ENCODE data around the gene CCDC14.
A peak's percentile ranks its signal among the peaks of the same experiment; 100 is the strongest.
"Not testable (repeated sequence)": the region's sequence is repeated elsewhere in the genome, so short reads cannot be mapped to it uniquely, and the experiment has no call there.

Gene CCDC14

DNA sequence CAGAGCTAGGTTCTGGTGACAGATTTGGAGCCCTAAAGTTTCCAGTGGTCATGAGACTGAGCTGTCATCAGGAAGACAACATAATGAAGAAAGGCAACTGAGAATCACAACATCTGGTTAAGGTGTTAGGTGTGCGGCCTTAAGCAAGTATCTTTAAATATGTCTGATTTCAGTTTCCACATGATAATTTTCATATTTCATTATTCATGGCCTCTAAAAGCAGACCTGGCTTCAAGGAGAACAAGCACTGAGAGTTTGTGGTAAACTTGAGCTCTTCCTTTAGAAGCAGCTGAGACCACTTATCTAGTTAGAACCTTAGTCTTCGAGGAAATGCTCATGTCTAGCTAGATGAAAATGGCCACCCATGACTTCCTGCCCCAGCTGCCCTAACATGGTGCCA, 51.2 kb downstream of the CCDC14 start:
- no peak for DNase-seq (ENCODE audit: low spot score)
- no peak for FAIRE-seq

DNA sequence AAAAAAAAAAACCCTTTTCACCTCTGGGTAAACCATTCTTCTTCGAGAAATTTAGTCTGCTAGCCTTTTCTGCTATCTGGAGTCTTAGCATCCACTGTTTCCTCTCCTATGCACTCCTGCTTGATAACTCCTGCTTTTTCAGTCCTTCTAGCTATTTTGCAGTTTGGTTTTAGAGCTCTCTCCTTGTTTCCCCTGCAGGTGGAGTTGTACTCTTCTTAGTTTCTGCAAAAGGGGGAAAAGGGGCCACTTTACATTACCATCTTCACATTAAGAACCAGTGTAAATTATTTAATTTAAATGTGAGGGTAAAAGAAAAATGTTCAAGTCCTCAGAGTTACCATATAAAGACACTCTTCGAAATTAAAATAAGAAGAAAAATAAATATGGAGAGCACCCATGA, 53.3 kb downstream of the CCDC14 start:
- DNase-seq (ENCODE audit: low spot score) (no peak), FAIRE-seq (no peak)

DNA sequence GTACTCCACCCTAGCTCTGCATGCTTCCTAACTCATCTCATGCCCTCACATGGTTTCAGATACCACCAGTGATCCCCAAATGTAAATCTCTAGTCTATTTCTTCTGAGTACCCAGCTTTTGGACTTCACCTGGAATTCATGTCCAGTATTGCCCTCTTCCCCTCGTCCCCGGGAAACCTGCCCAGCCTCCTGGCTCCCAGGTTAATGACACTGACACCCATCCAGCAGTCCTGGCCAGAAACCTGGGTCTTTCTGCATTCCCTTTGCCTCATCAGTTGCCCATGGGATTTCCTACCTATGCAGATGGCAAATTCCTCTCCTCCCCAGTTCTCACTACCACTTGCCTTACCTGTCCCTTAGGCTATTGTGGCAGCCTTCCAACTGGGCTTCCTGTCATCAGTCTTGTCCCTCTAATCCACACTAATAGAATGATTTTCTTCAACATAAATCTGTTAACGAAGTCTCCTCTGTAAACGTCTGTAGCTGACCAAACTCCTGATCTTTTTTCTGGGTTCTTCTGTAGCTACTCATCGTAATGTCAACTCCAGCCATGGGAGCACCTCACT, 61.6 kb downstream of the CCDC14 start:
- FAIRE-seq (no peak), DNase-seq (ENCODE audit: low spot score) (no peak)

DNA sequence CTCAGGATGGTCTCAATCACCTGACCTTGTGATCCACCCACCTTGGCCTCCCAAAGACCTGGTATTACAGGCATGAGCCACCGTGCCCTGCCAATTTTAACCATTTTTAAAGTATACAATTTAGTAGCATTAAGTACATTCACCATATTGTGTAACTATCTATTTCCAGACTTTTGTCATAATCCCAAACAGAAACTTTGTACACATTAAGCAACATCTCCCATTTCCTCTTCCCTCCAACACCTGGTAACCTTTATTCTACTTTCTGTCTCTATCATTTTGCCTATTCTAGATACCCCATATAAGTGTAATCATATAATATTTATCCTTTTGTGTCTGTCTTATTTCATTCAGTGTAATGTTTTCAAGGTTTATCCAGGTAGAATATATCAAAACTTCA, 68.0 kb downstream of the CCDC14 start:
- no peak for FAIRE-seq
- DNase-seq (ENCODE audit: low spot score), result no peak

- FAIRE-seq (no peak), DNase-seq (ENCODE audit: low spot score) (no peak)
These were observed 68.8 kb downstream of the CCDC14 start for GRCh38 chr3:123892195-123892594.

DNA sequence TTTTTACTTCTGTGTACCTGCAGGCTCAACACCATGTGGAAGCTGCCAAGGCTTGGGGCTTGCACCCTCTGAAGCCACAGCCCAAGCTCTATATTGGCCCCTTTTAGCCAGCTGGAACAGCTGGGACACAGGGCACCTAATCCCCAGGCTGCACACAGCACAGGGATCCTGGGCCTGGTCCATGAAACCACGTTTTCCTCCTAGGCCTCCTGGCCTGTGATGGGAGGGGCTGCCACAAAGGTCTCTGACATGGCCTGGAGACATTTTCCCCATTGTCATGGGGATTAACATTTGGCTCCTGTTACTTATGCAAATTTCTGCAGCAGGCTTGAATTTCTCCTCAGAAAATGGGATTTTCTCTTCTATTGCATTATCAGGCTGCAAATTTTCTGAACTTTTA, 70.0 kb downstream of the CCDC14 start:
- not testable (repeated sequence) for FAIRE-seq; DNase-seq (ENCODE audit: low spot score)

GRCh38 chr3:123890162-123890561, 70.9 kb downstream of the CCDC14 start:
- not testable (repeated sequence) for FAIRE-seq; DNase-seq (ENCODE audit: low spot score)

GRCh38 chr3:123884993-123885392, 76.0 kb downstream of the CCDC14 start:
- FAIRE-seq (no peak), DNase-seq (ENCODE audit: low spot score) (no peak)

DNA sequence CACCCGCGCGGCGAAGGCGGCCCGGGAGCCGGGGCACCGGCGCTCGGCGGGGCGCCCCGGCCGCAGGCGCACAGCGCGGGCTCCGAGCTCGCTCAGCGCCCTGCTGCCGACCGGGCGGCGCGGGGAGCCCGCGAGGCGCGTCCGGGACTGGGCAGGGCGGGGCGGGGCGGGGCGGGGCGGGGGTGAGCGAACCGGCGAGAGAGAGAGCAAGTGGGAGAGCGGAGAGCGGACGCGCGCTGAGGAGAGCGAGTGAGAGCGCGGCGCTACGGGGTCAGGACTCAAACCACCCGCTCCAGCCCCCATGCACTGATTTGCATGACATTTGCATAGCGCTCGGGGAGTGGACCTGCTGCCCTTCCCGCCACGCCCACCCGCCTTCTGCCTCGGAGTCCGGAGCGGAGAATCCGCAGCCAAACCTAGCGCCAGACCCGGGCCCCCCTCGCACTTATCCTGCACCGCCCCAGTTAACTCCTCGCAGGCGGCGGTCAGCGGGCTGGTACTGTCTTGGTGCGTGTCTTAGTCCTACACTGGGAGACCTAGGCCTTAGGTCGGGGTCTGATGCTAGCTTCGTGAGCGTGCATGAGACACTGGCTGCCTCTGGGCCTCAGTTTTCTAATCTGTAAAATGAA, 76.7 kb downstream of the CCDC14 start, which contains the start of gene MYLK:
MYLK (minus strand) TSS at position 130 of the 629 bp plus-strand sequence. CDS start 90,491 bp downstream, outside the sequence.
- FAIRE-seq (no peak), DNase-seq (ENCODE audit: low spot score) (peak; percentile 78)

DNA sequence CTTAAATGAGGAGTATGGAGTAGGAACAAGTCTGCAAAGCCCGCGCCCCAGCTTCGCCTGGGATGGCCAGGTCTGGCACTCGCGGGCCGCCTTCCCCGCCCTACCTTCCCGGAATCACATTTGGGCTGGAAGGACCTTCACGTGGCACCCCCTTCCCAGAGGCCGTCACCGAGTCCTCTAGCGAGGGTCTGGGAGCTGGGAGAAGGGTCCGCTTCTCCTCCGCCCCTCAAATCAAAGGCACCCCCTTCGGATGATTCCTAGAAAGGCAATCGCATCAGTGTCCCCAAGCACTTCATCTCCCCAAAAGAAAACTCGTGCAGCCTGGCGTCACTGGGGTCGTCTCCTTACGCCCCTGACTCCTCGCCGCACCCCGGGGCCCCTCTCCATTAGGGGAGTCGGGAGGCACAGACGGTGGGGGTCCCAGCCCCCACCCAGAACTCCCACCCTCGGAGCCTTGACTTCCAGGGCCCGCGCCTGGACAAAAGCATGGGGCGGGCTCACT, 77.3 kb downstream of the CCDC14 start:
- DNase-seq (ENCODE audit: low spot score) (no peak), FAIRE-seq (no peak)

- DNase-seq (ENCODE audit: low spot score) (no peak), FAIRE-seq (no peak)
These were observed 77.9 kb downstream of the CCDC14 start for GRCh38 chr3:123883111-123883510.

GRCh38 chr3:123881771-123882170, 79.3 kb downstream of the CCDC14 start:
- FAIRE-seq (no peak), DNase-seq (ENCODE audit: low spot score) (no peak)

- DNase-seq (ENCODE audit: low spot score), result no peak
- no peak for FAIRE-seq
These were observed 79.9 kb downstream of the CCDC14 start for GRCh38 chr3:123880998-123881561.

DNA sequence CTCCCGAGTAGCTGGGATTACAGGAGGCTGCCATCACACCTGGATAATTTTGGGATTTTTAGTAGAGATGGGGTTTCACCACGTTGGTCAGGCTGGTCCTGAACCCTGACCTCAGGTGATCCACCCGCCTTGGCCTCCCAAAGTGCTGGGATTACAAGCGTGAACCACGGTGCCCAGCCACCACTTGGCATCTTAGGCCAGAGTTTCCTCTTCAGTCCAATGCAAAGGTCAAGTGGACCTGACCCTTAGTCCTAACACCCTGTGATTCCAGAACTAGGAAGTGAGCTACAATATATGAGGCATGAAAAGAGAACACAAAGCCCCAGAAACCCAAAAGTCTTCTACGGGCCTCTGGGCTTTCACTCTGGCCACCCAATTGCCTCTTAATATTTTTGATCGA, 82.2 kb downstream of the CCDC14 start:
- DNase-seq (ENCODE audit: low spot score), result no peak
- FAIRE-seq, result no peak

DNA sequence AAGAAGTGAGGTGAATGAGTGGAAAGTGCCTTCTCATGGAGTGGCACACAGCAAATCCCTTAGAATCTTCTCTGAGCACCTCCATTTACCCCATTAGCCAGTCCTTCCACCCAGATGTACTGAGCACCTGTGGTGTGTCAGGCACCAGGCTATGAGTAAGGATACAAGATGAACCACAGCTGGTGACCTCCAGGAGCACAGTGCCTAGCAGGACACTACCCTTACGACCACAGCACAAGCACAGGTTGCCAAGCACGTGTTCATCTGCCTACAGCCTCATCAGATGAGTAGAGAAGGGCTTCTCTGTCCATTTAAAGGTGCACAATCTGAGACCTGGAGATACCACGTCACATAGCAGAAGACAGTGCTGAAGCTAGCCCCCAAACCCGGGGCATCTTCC, 83.1 kb downstream of the CCDC14 start:
- DNase-seq (ENCODE audit: low spot score), result no peak
- FAIRE-seq, result no peak

DNA sequence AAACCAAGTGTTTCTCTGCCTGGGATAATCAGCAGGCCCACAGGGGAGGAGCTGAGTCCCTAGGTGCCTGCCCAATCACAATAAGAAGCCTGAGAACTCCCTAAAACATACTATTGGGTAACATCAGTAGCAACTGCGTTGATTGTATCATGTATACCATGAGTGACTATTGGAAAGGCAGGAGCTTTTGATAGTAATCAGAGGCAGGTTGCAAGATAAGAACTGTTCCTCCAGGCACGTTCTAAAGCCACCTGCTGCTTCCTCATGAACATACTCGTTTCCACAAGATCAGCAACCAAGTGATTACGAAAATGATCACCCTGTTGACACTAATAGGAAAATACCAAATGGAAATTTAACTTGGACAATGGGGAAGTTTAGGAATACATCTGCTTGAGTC, 83.6 kb downstream of the CCDC14 start:
- DNase-seq (ENCODE audit: low spot score), result no peak

GRCh38 chr3:123876858-123877257, 84.2 kb downstream of the CCDC14 start:
- FAIRE-seq, result peak; percentile 17
- DNase-seq (ENCODE audit: low spot score), result no peak

More for the DNA sequence above, 83.6 kb downstream of the CCDC14 start:
- FAIRE-seq, result no peak

GRCh38 chr3:123872621-123873020, 88.4 kb downstream of the CCDC14 start:
- FAIRE-seq, result no peak
- DNase-seq (ENCODE audit: low spot score), result no peak

DNA sequence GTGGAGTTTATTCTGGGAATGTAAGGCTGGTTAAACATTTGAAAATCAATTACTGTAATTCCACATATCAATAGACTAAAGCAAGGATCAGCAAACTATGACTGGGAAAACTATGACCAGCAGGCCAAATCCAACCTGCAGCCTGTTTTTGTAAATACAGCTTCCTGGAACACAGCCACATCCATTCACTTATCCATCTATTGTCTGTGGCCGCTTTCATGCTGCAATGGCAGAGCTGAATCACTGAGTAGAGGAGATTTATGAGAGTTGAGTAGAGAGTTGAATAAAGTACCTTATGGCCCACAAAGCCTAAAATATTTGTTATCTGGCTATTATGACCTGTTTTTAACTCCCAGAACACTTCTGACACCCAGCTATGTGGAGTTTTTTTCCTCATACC, 89.1 kb downstream of the CCDC14 start:
- FAIRE-seq, result peak; percentile 60

DNA sequence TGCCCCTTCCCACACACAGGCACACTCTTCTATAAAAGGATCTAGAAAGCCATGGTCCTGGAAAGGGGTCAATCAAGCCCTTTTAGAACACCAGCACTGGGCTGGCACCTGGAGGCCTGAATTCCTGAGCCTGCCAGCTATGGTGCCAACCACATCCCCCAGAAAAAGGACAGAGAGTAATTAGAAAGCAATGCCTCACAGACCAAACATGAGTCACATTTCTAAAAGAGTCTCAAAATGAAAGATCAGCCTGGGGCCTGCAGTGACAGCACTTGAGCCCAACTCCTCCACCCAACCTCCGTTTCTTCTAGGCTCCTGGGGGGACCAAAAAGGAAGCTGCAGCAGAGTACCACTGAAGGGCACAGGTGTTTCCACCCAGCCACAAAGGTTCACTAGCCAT, 91.0 kb downstream of the CCDC14 start:
- peak; percentile 89 for FAIRE-seq
- DNase-seq (ENCODE audit: low spot score), result peak; percentile 80

More for the DNA sequence above, 89.1 kb downstream of the CCDC14 start:
- DNase-seq (ENCODE audit: low spot score), result peak; percentile 41

DNA sequence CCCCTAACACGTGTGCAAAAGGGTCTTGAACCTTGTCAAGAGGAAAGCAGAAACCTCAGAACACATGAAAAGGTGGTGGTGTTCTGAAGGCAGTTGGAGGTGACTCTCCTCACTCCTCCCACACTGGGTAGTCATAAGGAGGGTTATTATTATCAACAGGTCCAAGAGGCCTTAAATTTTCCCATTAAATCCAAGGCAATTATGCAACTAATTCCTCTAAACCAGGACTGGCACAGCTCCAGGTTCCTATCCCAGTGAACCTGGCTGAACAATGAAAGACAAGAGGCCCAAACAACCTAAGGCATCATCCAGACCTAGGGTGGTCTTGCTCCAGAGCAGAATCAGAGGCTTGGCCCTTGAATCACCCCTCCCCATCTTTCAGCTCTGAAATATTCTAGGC, 91.9 kb downstream of the CCDC14 start:
- DNase-seq (ENCODE audit: low spot score), result no peak
- no peak for FAIRE-seq

DNA sequence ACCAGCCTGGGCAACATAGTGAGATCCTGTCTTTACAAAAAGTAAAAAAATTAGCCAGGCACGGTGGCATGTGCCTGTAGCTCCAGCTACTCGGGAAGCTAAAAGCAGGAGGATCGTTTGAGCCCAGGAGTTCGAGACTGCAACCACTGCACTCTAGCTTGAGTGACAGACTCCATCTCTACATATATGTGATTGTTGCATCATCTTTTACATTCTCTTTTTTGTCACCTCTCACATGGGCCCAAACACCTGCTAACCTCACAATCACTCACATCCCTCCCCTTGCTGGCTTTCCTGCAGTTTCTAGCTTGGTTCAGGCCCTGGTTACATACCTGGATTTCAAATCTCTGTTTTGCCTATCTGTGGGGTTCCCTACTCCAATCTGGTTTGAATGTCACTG, 96.3 kb downstream of the CCDC14 start:
- FAIRE-seq, result no peak
- DNase-seq (ENCODE audit: low spot score), result no peak

Data from RCC 7860 (cell line).